OCI-LY1 (cell line): ENCODE data around the gene IGF1.

Source experiments
- H2AFZ ChIP-seq: fragments of 200-600 bp; sonication (generic), shearing (Covaris generic); 2 replicates; pipeline ENCODE4 v1.6.0; 2014; ENCODE audit warnings: antibody characterized with exemption, mild to moderate bottlenecking, low read length
- H3F3A ChIP-seq: fragments of 200-600 bp; sonication (generic), shearing (Covaris generic); 2 replicates; pipeline ENCODE4 v1.6.0; 2014; ENCODE audit warnings: mild to moderate bottlenecking, antibody characterized with exemption, low read length, moderate library complexity; ENCODE audit not compliant: insufficient read depth
- H3K27ac ChIP-seq: fragments of 200-600 bp; sonication (generic); 2 replicates; pipeline ENCODE4 v1.5.1; 2014; ENCODE audit warnings: low read length, mixed run types, mild to moderate bottlenecking, low read depth; ENCODE audit not compliant: poor library complexity, severe bottlenecking
- H3K27me3 ChIP-seq: fragments of 200-600 bp; sonication (generic); 2 replicates; pipeline ENCODE4 v1.6.0; 2014; ENCODE audit warnings: antibody characterized with exemption, mild to moderate bottlenecking, low read length, moderate library complexity; ENCODE audit not compliant: insufficient read depth
- H3K36me3 ChIP-seq: fragments of 200-600 bp; sonication (generic); 2 replicates; pipeline ENCODE4 v1.6.1; 2014; ENCODE audit warnings: mild to moderate bottlenecking, antibody characterized with exemption, low read length, moderate library complexity, mixed read lengths; ENCODE audit not compliant: insufficient read depth
- H3K4me1 ChIP-seq: fragments of 200-600 bp; sonication (generic); 2 replicates; pipeline ENCODE4 v1.5.1; 2014; ENCODE audit warnings: mild to moderate bottlenecking, low read length, moderate library complexity; ENCODE audit not compliant: insufficient read depth, severe bottlenecking
- H3K4me2 ChIP-seq: fragments of 200-600 bp; sonication (generic), shearing (Covaris generic); 2 replicates; pipeline ENCODE4 v1.6.1; 2014; ENCODE audit warnings: low read length
- H3K4me3 ChIP-seq: fragments of 200-600 bp; sonication (generic); 2 replicates; pipeline ENCODE4 v1.5.1; 2014; ENCODE audit warnings: low read length, low read depth, mild to moderate bottlenecking, mixed read lengths; ENCODE audit not compliant: poor library complexity, severe bottlenecking
- H3K79me2 ChIP-seq: fragments of 200-600 bp; shearing (Covaris generic); 2 replicates; pipeline ENCODE4 v1.6.1; 2016; ENCODE audit warnings: mixed run types, low read length, mixed read lengths; ENCODE audit not compliant: insufficient read depth
- H3K9ac ChIP-seq: fragments of 200-600 bp; sonication (generic), shearing (Covaris generic); 2 replicates; pipeline ENCODE4 v1.6.1; 2014; ENCODE audit warnings: mild to moderate bottlenecking, low read length, mixed read lengths
- H3K9me2 ChIP-seq: fragments of 200-600 bp; sonication (generic), shearing (Covaris generic); 2 replicates; pipeline ENCODE4 v1.6.1; 2014; ENCODE audit warnings: low read depth, mild to moderate bottlenecking, low read length, mixed read lengths
- H3K9me3 ChIP-seq: fragments of 200-600 bp; shearing (Covaris generic); 2 replicates; pipeline ENCODE4 v1.6.1; 2014; ENCODE audit warnings: low read length, mixed read lengths
- H4K20me1 ChIP-seq: fragments of 200-600 bp; sonication (generic), shearing (Covaris generic); 2 replicates; pipeline ENCODE4 v1.6.0; 2016; ENCODE audit warnings: mild to moderate bottlenecking, low read length; ENCODE audit not compliant: insufficient read depth
- CTCF ChIP-seq: fragments of 200-600 bp; sonication (generic), shearing (Covaris generic); IDR thresholded peaks from 2 replicates; pipeline ENCODE4 v1.5.1; 2017; ENCODE audit warnings: mild to moderate bottlenecking, antibody characterized with exemption, low read length, moderate library complexity, mixed read lengths
- EZH2 ChIP-seq: fragments of 200-600 bp; sonication (generic), shearing (Covaris generic); IDR thresholded peaks from 2 replicates; pipeline ENCODE4 v1.8.0; 2017; ENCODE audit warnings: borderline replicate concordance, mixed run types, mild to moderate bottlenecking, antibody characterized with exemption, low read length, moderate library complexity, mixed read lengths

The IGF1 gene

DNA sequence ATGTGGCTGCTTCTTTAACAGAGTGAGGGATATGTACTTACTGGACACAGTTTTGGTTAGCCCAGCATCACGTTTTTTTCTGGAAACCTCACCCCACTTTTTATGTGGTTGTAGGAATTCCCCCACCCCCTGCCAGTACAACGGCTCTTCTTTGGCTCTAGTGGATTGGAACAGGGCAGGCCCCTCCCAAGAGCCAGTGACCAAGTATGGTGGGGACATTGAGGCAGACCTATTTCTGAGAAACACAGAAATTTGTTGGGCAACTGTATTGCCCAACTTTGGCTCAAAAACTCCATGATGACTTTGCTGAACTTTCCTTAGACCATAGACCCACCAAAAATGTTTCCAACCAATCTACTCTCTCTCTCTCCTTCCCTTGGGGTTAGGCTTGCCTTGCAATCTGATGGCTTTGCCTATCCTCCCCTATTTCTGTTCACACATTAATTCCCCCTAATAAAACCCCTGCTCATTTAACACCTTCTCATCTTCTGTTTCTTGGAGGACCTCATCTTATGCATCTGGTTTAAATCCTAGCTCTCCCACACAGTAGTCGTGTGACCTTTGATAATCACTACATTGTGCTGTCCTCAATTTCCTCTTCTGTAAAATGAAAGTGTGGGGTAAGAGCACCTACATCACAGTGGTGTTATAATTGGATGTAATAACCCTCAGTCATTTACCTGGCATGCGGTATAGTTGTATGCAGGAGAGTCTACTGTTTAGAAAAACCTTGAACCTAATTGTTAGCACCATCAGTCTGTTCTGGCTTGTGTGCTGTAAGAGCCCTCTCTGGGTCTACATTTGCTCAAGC is 71.7 kb downstream of the IGF1 start:
- Histone ChIP-seq H4K20me1 (no peaks in the 10 kb centered on the region), H2AFZ (no peak overlapping the region), H3K4me1 (no peaks in the 10 kb centered on the region), H3K4me3 (no peak overlapping the region), H3K36me3 (no peaks in the 10 kb centered on the region), H3K27me3 (0 out of 2 replicates have a peak, but pooled peaks cover 4% of the 10 kb centered on the region), H3K9me3 (no peaks in the 10 kb centered on the region), H3F3A (no peaks in the 10 kb centered on the region), H3K4me2 (no peak overlapping the region), H3K9ac (no peak overlapping the region), H3K27ac (no peak overlapping the region), H3K9me2 (no peaks in the 10 kb centered on the region), H3K79me2 (no peaks in the 10 kb centered on the region)
- no peak for TF ChIP-seq CTCF
- no peak for TF ChIP-seq EZH2

DNA sequence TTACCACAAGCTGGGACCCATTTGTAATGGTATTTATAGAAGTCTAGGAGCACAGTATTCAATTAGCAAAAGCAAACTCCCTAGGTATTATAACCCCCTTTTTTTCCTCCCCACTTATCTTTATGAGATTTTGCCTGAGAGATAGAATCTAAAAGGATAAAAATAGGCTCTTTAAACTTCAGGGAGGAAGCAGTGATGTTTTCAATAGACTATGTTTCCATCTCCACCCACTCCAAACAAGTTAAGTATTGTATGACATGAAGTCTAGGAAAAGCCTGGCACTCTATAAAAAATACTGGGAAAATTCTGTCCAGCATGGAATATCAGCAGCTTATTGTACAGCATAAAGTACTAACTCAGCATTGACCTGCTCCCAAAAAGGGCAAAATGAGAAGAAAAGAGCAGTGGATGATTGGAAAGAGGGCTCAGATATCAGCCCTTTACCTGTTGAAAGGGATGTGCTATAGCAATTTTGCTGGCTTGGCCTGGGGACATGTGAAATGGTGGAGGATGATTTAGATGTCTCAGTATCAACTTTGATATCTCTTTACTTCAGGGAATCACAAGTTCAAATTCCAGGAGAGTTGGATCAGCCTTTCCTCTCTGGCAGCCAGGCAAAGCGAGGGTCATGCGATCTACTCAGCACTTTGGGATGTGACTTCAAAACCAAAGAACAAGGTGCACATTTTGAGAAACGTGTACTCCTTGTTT is 72.4 kb downstream of the IGF1 start:
- no peak overlapping the region for H2AFZ ChIP-seq
- H3K27me3 ChIP-seq = 0 out of 2 replicates have a peak, but pooled peaks cover 4% of the 10 kb centered on the region
- no peak overlapping the region for H3K4me2 ChIP-seq
- H4K20me1 ChIP-seq = no peaks in the 10 kb centered on the region
- no peaks in the 10 kb centered on the region for H3K9me2 ChIP-seq
- H3K9ac ChIP-seq = no peak overlapping the region
- no peaks in the 10 kb centered on the region for H3K36me3 ChIP-seq
- no peaks in the 10 kb centered on the region for H3K9me3 ChIP-seq
- no peak overlapping the region for H3K4me3 ChIP-seq
- no peaks in the 10 kb centered on the region for H3K4me1 ChIP-seq
- no peak for TF ChIP-seq CTCF
- TF ChIP-seq EZH2 = no peak
- H3K79me2 ChIP-seq = no peaks in the 10 kb centered on the region
- H3K27ac ChIP-seq = no peak overlapping the region
- no peaks in the 10 kb centered on the region for H3F3A ChIP-seq

GRCh38 chr12:102406033-102406584 is 74.3 kb downstream of the IGF1 start:
- no peak overlapping the region for H3K9ac ChIP-seq
- H3K9me2 ChIP-seq = no peaks in the 10 kb centered on the region
- no peaks in the 10 kb centered on the region for H3K9me3 ChIP-seq
- no peak overlapping the region for H3K4me2 ChIP-seq
- no peaks in the 10 kb centered on the region for H3F3A ChIP-seq
- H3K27ac ChIP-seq = no peak overlapping the region
- H4K20me1 ChIP-seq = no peaks in the 10 kb centered on the region
- no peaks in the 10 kb centered on the region for H3K36me3 ChIP-seq
- no peaks in the 10 kb centered on the region for H3K4me1 ChIP-seq
- TF ChIP-seq CTCF (no peak), EZH2 (no peak)
- H2AFZ ChIP-seq = no peak overlapping the region
- no peak overlapping the region for H3K4me3 ChIP-seq
- no peaks in the 10 kb centered on the region for H3K79me2 ChIP-seq
- 0 out of 2 replicates have a peak, but pooled peaks cover 4% of the 10 kb centered on the region for H3K27me3 ChIP-seq
